DND-41 (cell line): Measurements from ENCODE around the gene GAS7.

Source experiments
- EZH2 ChIP-seq: IDR thresholded peaks from 3 replicates; pipeline ENCODE4 v1.6.1; 2012; ENCODE audit warnings: borderline replicate concordance, low read depth, mild to moderate bottlenecking, moderate library complexity, low read length, inconsistent platforms; ENCODE audit not compliant: severe bottlenecking
- TF ChIP-seq, protein P1 (sequence below): IDR thresholded peaks from 2 replicates; pipeline ENCODE4 v1.5.1; 2012; ENCODE audit warnings: borderline replicate concordance, low read length, moderate library complexity, mild to moderate bottlenecking; ENCODE audit not compliant: poor library complexity, severe bottlenecking; ENCODE audit errors: extremely low read depth

DNA sequence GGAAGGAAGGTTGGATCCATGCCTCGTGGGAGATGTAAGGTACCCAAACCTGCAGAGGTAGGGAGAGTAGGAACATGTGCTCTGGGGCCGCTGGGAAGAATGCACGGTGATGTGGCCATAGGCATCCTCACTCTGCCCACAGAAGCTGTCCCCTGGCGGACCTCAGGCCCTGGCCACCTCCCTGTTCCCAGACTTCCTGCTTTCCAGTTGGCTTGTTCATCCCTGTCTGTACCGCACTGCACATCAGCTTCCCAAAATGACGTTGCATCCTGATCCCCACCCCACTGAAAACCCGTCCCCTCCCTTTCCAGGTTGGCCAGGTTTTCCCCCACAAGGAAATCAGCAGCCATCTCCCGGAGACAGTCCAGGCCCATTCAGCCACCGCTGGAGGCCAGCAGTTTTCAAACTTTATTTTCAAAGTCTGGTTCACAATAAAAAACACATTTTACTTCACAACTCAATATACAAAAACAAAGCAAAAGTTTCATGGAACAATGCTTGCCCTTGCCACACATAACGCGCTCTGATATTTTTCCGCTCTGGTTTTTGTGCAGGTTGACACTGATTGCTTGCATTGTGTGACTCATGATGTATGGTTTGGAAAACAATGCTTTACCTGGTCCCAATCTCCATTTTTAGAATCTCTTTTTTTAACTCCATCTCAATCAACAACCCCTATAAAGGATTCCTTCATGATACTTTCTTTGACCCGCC lies 143.0 kb downstream of the GAS7 start:
- TF ChIP-seq, protein P1, sequence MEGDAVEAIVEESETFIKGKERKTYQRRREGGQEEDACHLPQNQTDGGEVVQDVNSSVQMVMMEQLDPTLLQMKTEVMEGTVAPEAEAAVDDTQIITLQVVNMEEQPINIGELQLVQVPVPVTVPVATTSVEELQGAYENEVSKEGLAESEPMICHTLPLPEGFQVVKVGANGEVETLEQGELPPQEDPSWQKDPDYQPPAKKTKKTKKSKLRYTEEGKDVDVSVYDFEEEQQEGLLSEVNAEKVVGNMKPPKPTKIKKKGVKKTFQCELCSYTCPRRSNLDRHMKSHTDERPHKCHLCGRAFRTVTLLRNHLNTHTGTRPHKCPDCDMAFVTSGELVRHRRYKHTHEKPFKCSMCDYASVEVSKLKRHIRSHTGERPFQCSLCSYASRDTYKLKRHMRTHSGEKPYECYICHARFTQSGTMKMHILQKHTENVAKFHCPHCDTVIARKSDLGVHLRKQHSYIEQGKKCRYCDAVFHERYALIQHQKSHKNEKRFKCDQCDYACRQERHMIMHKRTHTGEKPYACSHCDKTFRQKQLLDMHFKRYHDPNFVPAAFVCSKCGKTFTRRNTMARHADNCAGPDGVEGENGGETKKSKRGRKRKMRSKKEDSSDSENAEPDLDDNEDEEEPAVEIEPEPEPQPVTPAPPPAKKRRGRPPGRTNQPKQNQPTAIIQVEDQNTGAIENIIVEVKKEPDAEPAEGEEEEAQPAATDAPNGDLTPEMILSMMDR, result no peak
- TF ChIP-seq EZH2, result no peak
